ENCODE data around the gene SPACDR.

The SPACDR gene

DNA sequence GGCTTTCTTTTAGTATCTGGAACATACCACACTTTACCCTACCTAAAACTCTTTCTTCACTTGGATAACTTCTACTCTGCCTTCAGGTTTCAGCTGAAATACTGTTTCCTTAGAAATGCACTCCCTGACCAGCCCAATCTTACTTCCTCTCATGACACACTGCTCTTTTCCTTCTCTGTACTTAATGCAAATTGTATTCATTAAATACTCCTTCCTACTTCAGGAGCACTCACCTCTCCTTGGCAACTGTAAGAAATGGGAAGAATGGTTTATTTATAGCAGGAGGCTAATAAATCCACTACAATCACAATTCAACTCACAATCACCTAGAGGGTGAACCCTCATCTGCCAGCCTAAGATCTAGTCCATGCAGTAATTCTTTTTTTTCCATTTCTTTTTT, 50.7 kb downstream of the SPACDR start:
- DNase-seq (ENCODE audit: low spot score): no peak

- DNase-seq (ENCODE audit: low spot score): no peak
These were observed 53.0 kb downstream of the SPACDR start for GRCh38 chr7:100411101-100411500.

DNA sequence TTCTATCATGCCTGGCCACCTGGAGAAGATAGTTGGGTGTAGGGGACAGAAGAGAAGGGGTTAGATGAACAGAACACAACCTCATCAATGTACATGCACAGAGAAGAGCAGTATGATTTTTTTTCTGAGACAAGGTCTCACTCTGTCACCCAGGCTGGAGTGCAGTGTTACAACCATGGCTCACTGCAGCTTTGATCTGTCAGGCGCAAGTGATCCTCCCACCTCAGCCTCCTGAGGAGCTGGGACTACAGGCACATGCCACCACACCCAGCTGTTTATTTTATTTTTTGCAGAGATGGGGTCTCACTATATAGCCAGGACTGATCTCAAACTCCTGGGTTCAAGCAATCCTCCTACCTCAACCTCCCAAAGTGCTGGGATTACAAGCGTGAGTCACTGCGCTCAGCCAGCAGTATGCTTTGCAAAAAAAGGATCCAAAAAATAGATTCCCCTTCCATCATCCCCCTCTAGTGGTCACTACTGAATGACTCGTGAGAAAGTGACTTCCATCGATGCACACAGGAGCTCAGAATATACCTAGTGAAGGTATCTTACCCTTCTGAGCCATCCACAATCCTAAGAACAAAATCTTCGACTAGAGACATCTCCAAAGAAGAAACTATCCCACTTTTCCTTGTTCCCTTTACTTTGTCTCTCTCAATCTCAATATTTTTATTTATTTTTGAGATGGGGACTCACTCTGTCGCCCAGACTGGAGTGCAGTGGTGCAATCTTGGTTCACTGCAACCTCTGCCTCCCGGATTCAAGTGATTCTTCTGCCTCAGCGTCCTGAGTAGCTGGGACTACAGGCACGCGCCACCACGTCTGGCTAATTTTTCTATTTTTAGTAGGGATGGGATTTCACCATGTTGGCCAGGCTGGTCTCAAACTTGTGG, 56.5 kb downstream of the SPACDR start:
- peak; percentile 69 for DNase-seq (ENCODE audit: low spot score)

GRCh38 chr7:100406767-100407166, 57.3 kb downstream of the SPACDR start:
- no peak for DNase-seq (ENCODE audit: low spot score)
